Esophagus muscularis mucosa (tissue), 4 donors: ENCODE data around the gene AKT2. TPM values are rescaled to one million over a fixed set of nuclear protein-coding genes. Genes with fewer than 3 reads are reported as not detected.

Experiments
- DNase-seq: peaks from one replicate; pipeline ENCODE4 v3.0.0-alpha.2; 2017; ENCODE audit errors: extremely low spot score
- H3K27ac ChIP-seq, 4 donors: fragments of 200-600 bp; sonication (generic); replicated peaks in 1 of 4; 1 replicate in 3 of 4; 2 replicates in 1 of 4; pipeline ENCODE4 v1.5.1; 2016 to 2019; ENCODE audit warnings: mild to moderate bottlenecking in 1 of 4
- H3K27me3 ChIP-seq, 4 donors: fragments of 200-600 bp; sonication (generic); one replicate each; pipeline versions ENCODE4 v1.5.1 to v1.6.0; 2016 to 2019
- H3K36me3 ChIP-seq, 4 donors: fragments of 200-600 bp; sonication (generic); one replicate each; pipeline ENCODE4 v1.5.1; 2016 to 2019
- H3K4me1 ChIP-seq, 4 donors: fragments of 200-600 bp; sonication (generic); one replicate each; pipeline ENCODE4 v1.5.1; 2016 to 2019
- H3K4me3 ChIP-seq, 4 donors: fragments of 200-600 bp; sonication (generic); 1 replicate in 2 of 4; 2 replicates in 2 of 4; pipeline ENCODE4 v1.5.1; 2016 to 2019; ENCODE audit warnings: mild to moderate bottlenecking in 4 of 4, moderate library complexity in 1 of 4
- H3K9me3 ChIP-seq, 4 donors: fragments of 200-600 bp; sonication (generic); 1 replicate in 3 of 4; 2 replicates in 1 of 4; pipeline ENCODE4 v1.5.1; 2016 to 2019
- CTCF ChIP-seq, 3 experiments: fragments of 200-600 bp in 2 of 3; fragments of 450-650 bp in 1 of 3; sonication (generic) in 2 of 3; IDR thresholded peaks; one replicate each; pipeline ENCODE4 v1.5.1; 2017 to 2019; ENCODE audit warnings: antibody characterized with exemption in 3 of 3, mild to moderate bottlenecking in 2 of 3, moderate library complexity in 1 of 3
- EP300 ChIP-seq: sonication (generic); formaldehyde crosslinking; IDR thresholded peaks from one replicate; pipeline ENCODE4 v1.6.1; 2017; ENCODE audit warnings: antibody characterized with exemption
- POLR2A ChIP-seq: fragments of 450-650 bp; IDR thresholded peaks from one replicate; pipeline ENCODE4 v1.6.1; 2017; ENCODE audit warnings: antibody characterized with exemption, moderate library complexity, mild to moderate bottlenecking, low read depth
- POLR2AphosphoS5 ChIP-seq, 2 donors: sonication (generic); formaldehyde crosslinking; IDR thresholded peaks; one replicate each; pipeline ENCODE4 v1.6.1; 2017; ENCODE audit warnings: antibody characterized with exemption in 2 of 2
- WGBS: methylation state at CpG from one replicate; pipeline ENCODE4 v1.1.5; 2018; 5-methylcytosine and 5-hydroxymethylcytosine counted together
- intact Hi-C: fragments of 100-400 bp; cut with DNase I; formaldehyde crosslinking; loops from one replicate; pipeline ENCODE4 v1.15.1; 2023
- total RNA-seq, 4 donors: library from RNA; depleted of rRNA; stranded (reverse); fragments of >200 nt; gene quantifications; one replicate each; pipeline versions ENCODE4 v1.1.0 to v1.2.1, GENCODE V29; 2016

Gene AKT2
- total RNA-seq, 4 donors from 2014 or later: 53.3 to 82.1 (median 64.0) TPM

GRCh38 chr19:40198272-40198990, 86.7 kb downstream of the AKT2 start:
- TF ChIP-seq POLR2A (no peak), POLR2AphosphoS5 (IDR thresholded peaks at IDR 0.05) (no peak), EP300 (no peak), CTCF (IDR thresholded peaks at IDR 0.05) (no peak)
- Histone ChIP-seq H3K27me3 (no peaks in the 10 kb centered on the region), H3K4me1 (peaks cover 0 to 17% (median 4%) of the 10 kb centered on the region in 4 donors), H3K36me3 (peaks cover 7 to 50% (median 21%) of the 10 kb centered on the region in 4 donors), H3K27ac (no peak overlapping the region), H3K9me3 (no peaks in the 10 kb centered on the region), H3K4me3 (no peak overlapping the region)
- DNase-seq: no peak
- intact Hi-C loops: no loop called here
- WGBS: 95% methylated on average over 27 of the region's 29 CpGs

- TF ChIP-seq EP300 (no peak), CTCF (IDR thresholded peaks at IDR 0.05) (no peak), POLR2AphosphoS5 (IDR thresholded peaks at IDR 0.05) (no peak), POLR2A (no peak)
- Histone ChIP-seq H3K27me3 (no peaks in the 10 kb centered on the region), H3K27ac (no peak overlapping the region), H3K36me3 (peaks cover 0 to 12% (median 2%) of the 10 kb centered on the region in 4 donors), H3K9me3 (no peaks in the 10 kb centered on the region), H3K4me1 (peaks cover 14 to 42% (median 31%) of the 10 kb centered on the region in 4 donors), H3K4me3 (no peak overlapping the region)
- intact Hi-C loops: no loop called here
- 76% methylated on average over 3 of the region's 3 CpGs for WGBS
- no peak for DNase-seq
Measured at GRCh38 chr19:40193587-40193849, 91.6 kb downstream of the AKT2 start.

GRCh38 chr19:40192758-40193586, 92.2 kb downstream of the AKT2 start:
- Histone ChIP-seq H3K4me3 (peak overlapping the region; percentile 76 to 99 (median 92)), H3K4me1 (peaks cover 14 to 42% (median 31%) of the 10 kb centered on the region in 4 donors), H3K9me3 (no peaks in the 10 kb centered on the region), H3K27ac (no peak overlapping the region), H3K27me3 (no peaks in the 10 kb centered on the region), H3K36me3 (peaks cover 0 to 7% (median 0%) of the 10 kb centered on the region in 4 donors)
- 83% methylated on average over 5 of the region's 5 CpGs for WGBS
- DNase-seq: no peak
- intact Hi-C loops: no loop called here
- TF ChIP-seq EP300: no peak
- no peak for TF ChIP-seq POLR2AphosphoS5 (IDR thresholded peaks at IDR 0.05)
- TF ChIP-seq POLR2A: no peak
- no peak for TF ChIP-seq CTCF (IDR thresholded peaks at IDR 0.05)

GRCh38 chr19:40191836-40192646, 93.1 kb downstream of the AKT2 start:
- peak overlapping the region; percentile 94 to 99 (median 98) for H3K27ac ChIP-seq
- no peak for TF ChIP-seq POLR2A
- TF ChIP-seq POLR2AphosphoS5 (IDR thresholded peaks at IDR 0.05): no peak
- no peak for TF ChIP-seq CTCF (IDR thresholded peaks at IDR 0.05)
- TF ChIP-seq EP300: no peak
- intact Hi-C loops: no loop called here
- H3K36me3 ChIP-seq: no peaks in the 10 kb centered on the region
- WGBS: 17% methylated on average over 19 of the region's 62 CpGs
- no peaks in the 10 kb centered on the region for H3K27me3 ChIP-seq
- no peak for DNase-seq
- H3K4me3 ChIP-seq: peak overlapping the region; percentile 76 to 99 (median 92)
- H3K9me3 ChIP-seq: no peaks in the 10 kb centered on the region
- peaks cover 14 to 42% (median 31%) of the 10 kb centered on the region in 4 donors for H3K4me1 ChIP-seq
